HEK293 (cell line): ENCODE measurements around the gene CARNS1.

ENCODE experiments used
- CTCF ChIA-PET: fragments of 350-600 bp; formaldehyde crosslinking; extraction: SDS; loops from one replicate; lab custom pipeline; 2021; ENCODE audit warnings: antibody characterized with exemption; lab: Yijun Ruan, JAX
- POLR2A ChIA-PET: fragments of 300-600 bp; formaldehyde crosslinking; extraction: SDS; loops from one replicate; lab custom pipeline; 2020; ENCODE audit warnings: antibody characterized with exemption, inconsistent platforms; lab: Yijun Ruan, JAX
- H3K27ac ChIP-seq: fragments of 200-500 bp; sonication (Bioruptor generic); 2 replicates; pipeline ENCODE4 v1.5.1; 2014; ENCODE audit warnings: low read depth, low read length, control low read depth, inconsistent platforms; ENCODE audit errors: extremely low read depth
- H3K36me3 ChIP-seq, 2 experiments: fragments of 200-500 bp in 1 of 2; sonication (Bioruptor generic) in 1 of 2; 1 replicate in 1 of 2; 2 replicates in 1 of 2; pipeline ENCODE4 v1.5.1; 2014 to 2017; ENCODE audit warnings: inconsistent platforms in 2 of 2, low read length in 2 of 2; ENCODE audit not compliant: control insufficient read depth in 2 of 2, insufficient read depth in 1 of 2
- H3K4me1 ChIP-seq: fragments of 200-500 bp; sonication (Bioruptor generic); 2 replicates; pipeline ENCODE4 v1.5.1; 2014; ENCODE audit warnings: mild to moderate bottlenecking, low read length, inconsistent platforms; ENCODE audit not compliant: control insufficient read depth, insufficient read depth
- H3K4me3 ChIP-seq: 2 replicates; pipeline ENCODE4 v1.5.1; 2011; ENCODE audit warnings: low read depth, mild to moderate bottlenecking, control low read depth, low read length, moderate library complexity
- H3K9me3 ChIP-seq: fragments of 200-500 bp; sonication (Bioruptor generic); 2 replicates; pipeline ENCODE4 v1.5.1; 2014; ENCODE audit warnings: low read depth, low read length, inconsistent platforms; ENCODE audit not compliant: control insufficient read depth, insufficient read depth
- ELK4 ChIP-seq: IDR thresholded peaks from 2 replicates; pipeline ENCODE4 v1.6.1; 2011; ENCODE audit warnings: mild to moderate bottlenecking, low read depth, low read length, borderline replicate concordance
- GLIS1 ChIP-seq: fragments of 450-650 bp; formaldehyde crosslinking; IDR thresholded peaks from 2 replicates; pipeline ENCODE4 v1.5.1; 2016; ENCODE audit warnings: missing biosample characterization, missing genetic modification characterization
- MYNN ChIP-seq: fragments of 450-650 bp; formaldehyde crosslinking; IDR thresholded peaks from 2 replicates; pipeline ENCODE4 v1.5.1; 2016; ENCODE audit warnings: missing biosample characterization, missing genetic modification characterization, borderline replicate concordance
- ZFP69B ChIP-seq: fragments of 450-650 bp; formaldehyde crosslinking; IDR thresholded peaks from 2 replicates; pipeline ENCODE4 v1.5.1; 2016; ENCODE audit warnings: missing biosample characterization, missing genetic modification characterization
- ZIC2 ChIP-seq: fragments of 450-650 bp; formaldehyde crosslinking; IDR thresholded peaks from 2 replicates; pipeline ENCODE4 v1.5.1; 2016; ENCODE audit warnings: missing biosample characterization, missing genetic modification characterization
- ZNF184 ChIP-seq: fragments of 450-650 bp; IDR thresholded peaks from 2 replicates; pipeline ENCODE4 v1.5.1; 2018; ENCODE audit warnings: missing biosample characterization, mild to moderate bottlenecking, missing genetic modification characterization
- ZNF19 ChIP-seq: fragments of 450-650 bp; formaldehyde crosslinking; IDR thresholded peaks from 2 replicates; pipeline ENCODE4; 2016; ENCODE audit warnings: missing biosample characterization, missing genetic modification characterization, low read depth
- ZNF292 ChIP-seq: fragments of 450-650 bp; formaldehyde crosslinking; IDR thresholded peaks from 2 replicates; pipeline ENCODE4 v1.5.1; 2016; ENCODE audit warnings: low read depth, missing biosample characterization, missing genetic modification characterization, borderline replicate concordance
- ZNF302 ChIP-seq: fragments of 450-650 bp; formaldehyde crosslinking; IDR thresholded peaks from 2 replicates; pipeline ENCODE4 v1.5.1; 2016; ENCODE audit warnings: missing biosample characterization, missing genetic modification characterization, low read depth
- ZNF548 ChIP-seq: fragments of 450-650 bp; formaldehyde crosslinking; IDR thresholded peaks from 2 replicates; pipeline ENCODE4 v1.5.1; 2016; ENCODE audit warnings: missing biosample characterization, missing genetic modification characterization
- ZNF558 ChIP-seq: fragments of 450-650 bp; formaldehyde crosslinking; IDR thresholded peaks from 2 replicates; pipeline ENCODE4 v1.5.1; 2016; ENCODE audit warnings: missing biosample characterization, missing genetic modification characterization
- ZNF639 ChIP-seq: fragments of 450-650 bp; formaldehyde crosslinking; IDR thresholded peaks from 2 replicates; pipeline ENCODE4 v1.5.1; 2016; ENCODE audit warnings: missing biosample characterization, missing genetic modification characterization
- ZNF707 ChIP-seq: fragments of 450-650 bp; formaldehyde crosslinking; IDR thresholded peaks from 2 replicates; pipeline ENCODE4 v1.5.1; 2016; ENCODE audit warnings: missing biosample characterization, missing genetic modification characterization
- ZNF785 ChIP-seq: fragments of 450-650 bp; formaldehyde crosslinking; IDR thresholded peaks from 2 replicates; pipeline ENCODE4 v1.5.1; 2016; ENCODE audit warnings: missing biosample characterization, missing genetic modification characterization
- ZSCAN4 ChIP-seq: fragments of 450-650 bp; formaldehyde crosslinking; IDR thresholded peaks from 2 replicates; pipeline ENCODE4 v1.5.1; 2017; ENCODE audit warnings: missing biosample characterization, missing genetic modification characterization
- TF ChIP-seq, protein P1 (sequence below): fragments of 450-650 bp; IDR thresholded peaks from 2 replicates; pipeline ENCODE4 v1.5.1; 2018; ENCODE audit warnings: missing biosample characterization, mild to moderate bottlenecking, missing genetic modification characterization
- TF ChIP-seq, protein P2 (sequence below): fragments of 450-650 bp; formaldehyde crosslinking; IDR thresholded peaks from 2 replicates; pipeline ENCODE4 v1.5.1; 2016; ENCODE audit warnings: missing biosample characterization, missing genetic modification characterization
- TF ChIP-seq, protein P3 (sequence below): fragments of 450-650 bp; formaldehyde crosslinking; IDR thresholded peaks from 2 replicates; pipeline ENCODE4 v1.5.1; 2016; ENCODE audit warnings: missing biosample characterization, missing genetic modification characterization

The CARNS1 gene

GRCh38 chr11:67437809-67438157, 22.3 kb downstream of the CARNS1 start:
- CTCF ChIA-PET, result interaction anchor here (0.7 kb wide), 1 partner anchor 37 kb away, joined by 4 read pairs; the partner anchor contains the start of gene PPP1CA
- Histone ChIP-seq H3K9me3 (no peaks in the 10 kb centered on the region), H3K4me1 (no peaks in the 10 kb centered on the region)
- TF ChIP-seq, protein P1, sequence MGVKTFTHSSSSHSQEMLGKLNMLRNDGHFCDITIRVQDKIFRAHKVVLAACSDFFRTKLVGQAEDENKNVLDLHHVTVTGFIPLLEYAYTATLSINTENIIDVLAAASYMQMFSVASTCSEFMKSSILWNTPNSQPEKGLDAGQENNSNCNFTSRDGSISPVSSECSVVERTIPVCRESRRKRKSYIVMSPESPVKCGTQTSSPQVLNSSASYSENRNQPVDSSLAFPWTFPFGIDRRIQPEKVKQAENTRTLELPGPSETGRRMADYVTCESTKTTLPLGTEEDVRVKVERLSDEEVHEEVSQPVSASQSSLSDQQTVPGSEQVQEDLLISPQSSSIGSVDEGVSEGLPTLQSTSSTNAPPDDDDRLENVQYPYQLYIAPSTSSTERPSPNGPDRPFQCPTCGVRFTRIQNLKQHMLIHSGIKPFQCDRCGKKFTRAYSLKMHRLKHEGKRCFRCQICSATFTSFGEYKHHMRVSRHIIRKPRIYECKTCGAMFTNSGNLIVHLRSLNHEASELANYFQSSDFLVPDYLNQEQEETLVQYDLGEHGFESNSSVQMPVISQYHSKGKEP (tag by site-specific recombination), result no peak
- TF ChIP-seq ZFP69B (tag by site-specific recombination) (no peak), ZNF639 (tag by site-specific recombination) (no peak), ZNF184 (no peak), ZNF548 (no peak), ZNF785 (no peak), ELK4 (no peak), ZSCAN4 (no peak), MYNN (tag by site-specific recombination) (no peak), ZIC2 (no peak), ZNF302 (tag by site-specific recombination) (no peak), ZNF707 (tag by site-specific recombination) (no peak), ZNF19 (tag by site-specific recombination) (no peak), GLIS1 (tag by site-specific recombination) (no peak), ZNF292 (tag by site-specific recombination) (no peak), ZNF558 (tag by site-specific recombination) (no peak)
- TF ChIP-seq, protein P2, sequence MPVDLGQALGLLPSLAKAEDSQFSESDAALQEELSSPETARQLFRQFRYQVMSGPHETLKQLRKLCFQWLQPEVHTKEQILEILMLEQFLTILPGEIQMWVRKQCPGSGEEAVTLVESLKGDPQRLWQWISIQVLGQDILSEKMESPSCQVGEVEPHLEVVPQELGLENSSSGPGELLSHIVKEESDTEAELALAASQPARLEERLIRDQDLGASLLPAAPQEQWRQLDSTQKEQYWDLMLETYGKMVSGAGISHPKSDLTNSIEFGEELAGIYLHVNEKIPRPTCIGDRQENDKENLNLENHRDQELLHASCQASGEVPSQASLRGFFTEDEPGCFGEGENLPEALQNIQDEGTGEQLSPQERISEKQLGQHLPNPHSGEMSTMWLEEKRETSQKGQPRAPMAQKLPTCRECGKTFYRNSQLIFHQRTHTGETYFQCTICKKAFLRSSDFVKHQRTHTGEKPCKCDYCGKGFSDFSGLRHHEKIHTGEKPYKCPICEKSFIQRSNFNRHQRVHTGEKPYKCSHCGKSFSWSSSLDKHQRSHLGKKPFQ (tag by site-specific recombination), result no peak
- TF ChIP-seq, protein P3, sequence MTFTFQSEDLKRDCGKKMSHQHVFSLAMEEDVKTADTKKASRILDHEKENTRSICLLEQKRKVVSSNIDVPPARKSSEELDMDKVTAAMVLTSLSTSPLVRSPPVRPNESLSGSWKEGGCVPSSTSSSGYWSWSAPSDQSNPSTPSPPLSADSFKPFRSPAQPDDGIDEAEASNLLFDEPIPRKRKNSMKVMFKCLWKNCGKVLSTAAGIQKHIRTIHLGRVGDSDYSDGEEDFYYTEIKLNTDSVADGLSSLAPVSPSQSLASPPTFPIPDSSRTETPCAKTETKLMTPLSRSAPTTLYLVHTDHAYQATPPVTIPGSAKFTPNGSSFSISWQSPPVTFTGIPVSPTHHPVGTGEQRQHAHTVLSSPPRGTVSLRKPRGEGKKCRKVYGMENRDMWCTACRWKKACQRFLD (tag by site-specific recombination), result no peak
- TF ChIP-seq, all 188 proteins: peak for 0
- H3K4me3 ChIP-seq, result no peak overlapping the region
- POLR2A ChIA-PET, result interaction anchor here (0.6 to 2.6 kb wide), 7 partner anchors 10 to 1550 kb away, joined by 3 to 11 read pairs (median 6); partner anchors contain the start of genes FIBP, PPP1CA, RPS6KB2 and TMEM134
- H3K36me3 ChIP-seq, result peaks cover 0 to 83% of the 10 kb centered on the region in 2 experiments; a peak in 1 of 3 replicates
- no peak overlapping the region for H3K27ac ChIP-seq
